H54 (cell line): ENCODE measurements around the gene ARID5B.
"Not testable (repeated sequence)": the region's sequence is repeated elsewhere in the genome, so short reads cannot be mapped to it uniquely, and the experiment has no call there.

Source experiments
- DNase-seq: peaks from one replicate; pipeline ENCODE4 v3.0.0; 2011; ENCODE audit warnings: low spot score, mixed read lengths; ENCODE audit not compliant: insufficient read length
- FAIRE-seq: peaks from 3 replicates; lab custom pipeline; 2011; peaks lifted over from hg19 to GRCh38; lab: Jason Lieb, UNC
- POLR2A ChIP-seq: IDR thresholded peaks from 2 replicates; pipeline ENCODE4 v1.6.1; 2011; ENCODE audit warnings: low read depth, mild to moderate bottlenecking, low read length

Gene ARID5B

GRCh38 chr10:62022830-62023229 is 121.3 kb downstream of the ARID5B start:
- no peak for TF ChIP-seq POLR2A
- no peak for FAIRE-seq
- no peak for DNase-seq

DNA sequence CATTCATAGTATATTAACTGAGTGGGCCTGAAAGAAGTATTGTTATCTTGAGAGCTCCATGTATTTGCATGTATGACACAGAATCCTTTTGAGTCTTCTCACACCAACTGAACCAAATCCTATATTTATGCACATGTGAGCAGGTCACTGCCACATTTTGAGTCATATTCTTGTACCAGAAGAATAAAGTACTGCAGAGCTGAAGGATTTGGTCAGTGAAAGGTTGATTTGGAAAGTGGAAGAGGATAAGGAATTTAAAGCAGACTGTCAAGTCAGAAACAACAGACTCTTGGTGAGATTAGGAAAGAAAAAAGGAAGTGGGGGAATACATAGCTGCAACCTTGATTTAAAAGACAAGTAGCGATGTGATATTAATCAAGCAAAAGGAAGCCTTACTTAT is 121.8 kb downstream of the ARID5B start:
- DNase-seq (no peak), FAIRE-seq (no peak)
- TF ChIP-seq POLR2A = no peak

DNA sequence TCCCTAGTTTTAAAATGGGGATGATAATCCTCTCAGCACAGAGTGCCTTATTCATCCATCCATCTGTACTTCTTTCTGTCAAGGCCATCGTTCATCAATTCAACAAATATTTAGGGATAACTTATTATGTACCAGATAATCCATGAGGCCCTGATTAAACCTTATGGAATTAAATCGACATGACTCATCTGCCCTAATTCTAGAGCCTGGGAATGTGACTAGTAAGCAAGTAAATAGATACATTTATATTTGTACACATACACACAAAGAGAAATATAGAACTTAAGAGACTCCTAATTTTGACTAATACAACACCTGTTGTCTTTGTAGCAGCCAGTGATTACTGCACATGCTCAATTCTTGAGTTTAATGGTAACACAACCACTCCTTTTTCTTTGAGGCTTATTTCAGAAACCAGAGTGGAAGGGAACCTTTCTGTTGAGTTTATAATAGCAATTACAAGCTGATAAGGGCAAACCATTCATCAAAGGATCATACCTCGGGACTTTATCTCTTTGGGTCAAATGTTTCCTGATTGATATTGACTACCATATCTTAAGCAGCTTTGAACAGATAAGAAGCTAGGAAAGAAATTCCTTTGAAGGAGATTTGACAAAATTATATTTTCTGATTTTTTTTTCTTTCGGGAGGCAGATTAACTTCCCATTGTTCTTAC is 122.7 kb downstream of the ARID5B start:
- DNase-seq (no peak), FAIRE-seq (no peak)
- no peak for TF ChIP-seq POLR2A

DNA sequence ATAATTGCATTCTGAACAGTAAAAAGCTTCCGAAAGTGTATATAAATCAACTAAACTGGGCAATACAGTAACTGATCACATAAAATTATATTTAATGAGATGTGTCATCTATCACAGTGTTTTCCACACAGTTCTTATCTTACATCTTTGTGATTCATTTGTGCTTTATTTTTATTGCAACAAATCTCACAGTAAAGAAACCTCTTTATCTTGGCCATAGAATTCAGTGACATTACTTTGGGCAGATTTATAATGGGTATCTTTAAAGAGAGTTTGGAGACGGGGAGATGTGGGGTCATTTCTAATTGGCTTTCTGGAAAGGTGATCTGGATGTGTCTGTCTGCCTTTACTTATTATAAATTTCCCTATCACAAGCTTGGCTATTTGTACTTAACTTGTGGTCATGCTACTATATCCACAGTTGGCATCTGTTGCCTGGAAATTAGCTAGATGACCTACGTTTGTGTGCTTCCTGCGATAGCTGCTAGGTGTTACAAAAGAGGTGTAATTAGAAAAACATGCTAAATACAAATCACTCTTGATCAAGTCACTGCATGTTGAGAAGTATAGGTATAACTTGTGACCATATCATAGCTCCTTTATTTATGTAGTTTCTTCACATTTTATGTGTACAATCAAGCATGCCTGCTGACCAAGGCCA is 123.8 kb downstream of the ARID5B start:
- no peak for TF ChIP-seq POLR2A
- FAIRE-seq (no peak), DNase-seq (no peak)

GRCh38 chr10:62025901-62026879 is 124.7 kb downstream of the ARID5B start:
- no peak for TF ChIP-seq POLR2A
- FAIRE-seq = no peak

DNA sequence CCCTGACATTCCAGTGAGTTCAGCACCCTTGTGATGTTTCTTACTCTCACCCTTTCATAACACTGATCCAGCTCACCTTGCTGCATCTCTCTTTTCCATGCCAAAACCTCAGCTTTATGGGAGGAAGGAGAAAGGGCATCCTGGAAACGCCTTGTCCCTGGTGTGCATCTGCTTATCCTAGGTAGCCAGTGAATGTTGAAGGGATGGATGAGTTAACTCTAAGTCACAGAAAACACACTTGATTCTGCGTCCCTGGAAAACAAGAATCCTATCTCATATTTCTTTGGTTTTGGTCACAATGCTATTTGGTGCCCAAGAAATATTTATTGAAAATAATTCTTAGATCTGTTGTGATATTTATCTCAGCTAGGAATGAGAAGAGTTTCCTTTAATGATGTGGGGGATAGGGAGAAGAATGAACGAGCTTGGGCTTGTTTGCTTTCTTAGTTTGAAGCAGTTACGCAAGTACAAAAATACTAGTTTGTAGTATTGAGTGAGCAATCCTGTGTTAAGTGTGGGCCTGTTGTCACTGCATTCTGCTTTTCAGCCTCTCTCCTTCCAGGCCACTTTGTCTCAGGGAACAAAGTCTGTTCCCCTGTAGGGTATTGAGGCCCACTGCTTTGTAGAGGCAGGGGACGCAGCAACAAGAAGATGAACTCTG is 126.5 kb downstream of the ARID5B start:
- DNase-seq = no peak
- TF ChIP-seq POLR2A = no peak
- no peak for FAIRE-seq

More at GRCh38 chr10:62025901-62026879, 124.7 kb downstream of the ARID5B start:
- peak; percentile 30 for DNase-seq

GRCh38 chr10:62028502-62028842 is 127.0 kb downstream of the ARID5B start:
- not testable (repeated sequence) for DNase-seq, FAIRE-seq

- TF ChIP-seq POLR2A = no peak
- DNase-seq (no peak), FAIRE-seq (no peak)
These were observed 127.9 kb downstream of the ARID5B start for GRCh38 chr10:62029401-62029800.

GRCh38 chr10:62031507-62031906 is 130.0 kb downstream of the ARID5B start:
- FAIRE-seq (no peak), DNase-seq (no peak)
- no peak for TF ChIP-seq POLR2A

- no peak for TF ChIP-seq POLR2A
- FAIRE-seq (no peak), DNase-seq (no peak)
These were observed 131.6 kb downstream of the ARID5B start for GRCh38 chr10:62033125-62033524.

DNA sequence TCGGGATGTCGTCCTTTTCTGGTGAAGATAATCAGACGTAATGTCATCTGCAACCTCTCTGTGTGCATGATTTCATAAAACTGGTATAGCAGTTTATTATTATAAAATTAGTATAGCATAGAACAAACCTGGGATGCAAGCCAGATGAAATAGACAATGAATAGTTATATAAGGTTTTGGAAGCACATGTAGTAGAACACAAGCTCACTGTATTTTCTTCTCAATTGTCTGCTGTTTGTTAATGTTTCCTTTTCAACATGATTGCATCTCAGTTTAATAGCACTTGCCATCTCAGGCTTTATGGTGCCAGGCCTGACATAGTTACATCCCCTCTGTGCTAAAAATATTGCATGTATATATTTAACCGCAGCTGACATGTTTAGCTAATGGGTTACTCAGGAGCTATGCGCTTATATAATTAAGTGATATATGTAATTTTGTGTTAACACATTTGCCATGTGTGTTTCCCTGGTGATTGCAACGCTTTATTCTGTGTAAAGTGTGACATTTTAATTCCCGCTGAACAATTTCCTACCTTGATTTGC is 132.7 kb downstream of the ARID5B start:
- TF ChIP-seq POLR2A = no peak
- FAIRE-seq = no peak

DNA sequence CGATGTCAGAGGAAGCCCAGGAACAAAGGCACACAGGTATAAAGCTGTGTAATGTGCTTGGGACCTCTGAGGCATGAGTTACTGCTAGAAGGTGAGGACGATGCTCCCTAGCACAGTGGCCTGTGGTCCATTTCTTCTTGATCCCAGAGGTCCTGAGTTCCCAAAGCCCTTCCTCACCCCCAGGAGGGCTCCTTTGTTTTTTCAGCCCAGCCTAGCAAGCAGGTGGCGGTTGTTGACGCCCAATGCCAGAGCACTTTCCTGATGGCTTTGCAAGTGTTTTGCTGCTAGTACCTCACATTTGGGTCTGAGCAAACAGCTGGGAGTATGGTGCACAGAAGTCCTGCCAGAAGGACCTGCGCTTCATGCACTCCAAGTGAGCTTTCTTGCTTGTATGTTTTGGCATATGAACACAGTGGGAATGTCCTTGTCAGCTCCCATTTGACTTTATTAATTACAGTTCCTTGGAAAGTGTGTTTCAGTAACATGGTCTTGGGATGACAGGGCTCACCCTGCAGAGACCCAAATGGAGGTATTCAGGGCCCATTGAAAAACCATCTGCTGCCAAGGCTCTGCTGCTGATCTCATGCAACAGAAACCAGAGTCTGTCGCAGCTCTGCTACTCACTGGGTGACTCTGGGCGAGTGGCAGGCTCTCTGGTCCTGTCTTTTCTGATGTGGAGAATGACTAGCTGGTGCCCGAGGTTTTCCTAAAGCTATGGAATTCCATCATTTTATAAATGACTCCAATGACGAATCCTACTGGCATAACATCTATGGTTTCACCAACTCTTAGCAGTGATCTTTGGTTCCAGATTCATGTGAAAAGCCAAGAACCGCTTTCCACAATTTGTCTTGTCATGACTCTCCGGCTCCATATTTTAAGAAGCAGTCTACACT is 134.9 kb downstream of the ARID5B start:
- FAIRE-seq = no peak
- DNase-seq = no peak
- no peak for TF ChIP-seq POLR2A

More for the DNA sequence above, 132.7 kb downstream of the ARID5B start:
- no peak for DNase-seq

GRCh38 chr10:62037166-62037831 is 135.8 kb downstream of the ARID5B start:
- TF ChIP-seq POLR2A = no peak
- no peak for FAIRE-seq
- DNase-seq = no peak
